AG10803 (cell line): ENCODE data around the gene CCDC59.

Experiments used
- DNase-seq: peaks from one replicate; pipeline ENCODE4 v3.0.0; 2010; ENCODE audit warnings: low read depth
- H3K4me3 ChIP-seq: 2 replicates; pipeline ENCODE4 v1.5.1; 2011; ENCODE audit warnings: mild to moderate bottlenecking, low read length, control low read depth
- CTCF ChIP-seq: conservative IDR thresholded peaks from 2 replicates; pipeline ENCODE4 v1.5.1; 2011; ENCODE audit warnings: mild to moderate bottlenecking, low read length, control low read depth, inconsistent platforms

CCDC59 gene

GRCh38 chr12:82358200-82359114, at the start of gene CCDC59, which contains the start of gene METTL25:
CCDC59 (minus strand) TSS chr12:82358387; CDS start chr12:82358376, 11 bp downstream.
METTL25 (plus strand) TSS chr12:82358529; CDS start chr12:82358566, 37 bp downstream.
- TF ChIP-seq CTCF: peak; percentile 69
- peak; percentile 98 for DNase-seq
- H3K4me3 ChIP-seq: peak within 1 kb of the TSS; percentile 69

- no peak for DNase-seq
- TF ChIP-seq CTCF: no peak
These were observed 49.3 kb upstream of the CCDC59 start for GRCh38 chr12:82407481-82407880.

GRCh38 chr12:82406651-82407050, 48.5 kb upstream of the CCDC59 start:
- no peak for TF ChIP-seq CTCF

More at GRCh38 chr12:82407481-82407880, 49.3 kb upstream of the CCDC59 start:
- H3K4me3 ChIP-seq: no peak overlapping the region

GRCh38 chr12:82400819-82401218, 42.6 kb upstream of the CCDC59 start:
- TF ChIP-seq CTCF: no peak
- DNase-seq: no peak
- H3K4me3 ChIP-seq: no peak overlapping the region

More at GRCh38 chr12:82406651-82407050, 48.5 kb upstream of the CCDC59 start:
- H3K4me3 ChIP-seq: no peak overlapping the region
- DNase-seq: no peak

- no peak for TF ChIP-seq CTCF
These were observed 40.7 kb upstream of the CCDC59 start for GRCh38 chr12:82398879-82399278.

GRCh38 chr12:82383930-82384552, 25.9 kb upstream of the CCDC59 start:
- TF ChIP-seq CTCF: peak; percentile 64
- DNase-seq: peak; percentile 39
- no peak overlapping the region for H3K4me3 ChIP-seq

More at GRCh38 chr12:82398879-82399278, 40.7 kb upstream of the CCDC59 start:
- no peak overlapping the region for H3K4me3 ChIP-seq
- DNase-seq: no peak
